Measurements from ENCODE around the gene DCLK1.

The DCLK1 gene

GRCh38 chr13:35810321-35810720 is 320.9 kb downstream of the DCLK1 start:
- no peak for DNase-seq (ENCODE audit: low read depth, low spot score)
- TF ChIP-seq CTCF (IDR thresholded peaks at IDR 0.05; ENCODE audit: insufficient read depth, low read length, missing control alignments): no peak
- no peak overlapping the region for H3K4me3 ChIP-seq (ENCODE audit: low read depth, low read length)
- ChIA-PET POLR2A (no interaction called here), CTCF (interaction anchor here (1.8 to 5.3 kb wide), 2 partner anchors 10 to 13 kb away, joined by 5 to 21 read pairs; no protein-coding TSS in a partner anchor)

- CTCF ChIA-PET: interaction anchor here (5.3 kb wide), 1 partner anchor 11 kb away, joined by 21 read pairs; no protein-coding TSS in a partner anchor
- TF ChIP-seq CTCF (IDR thresholded peaks at IDR 0.05; ENCODE audit: insufficient read depth, low read length, missing control alignments): no peak
Measured at GRCh38 chr13:35808846-35809245, 322.3 kb downstream of the DCLK1 start.

DNA sequence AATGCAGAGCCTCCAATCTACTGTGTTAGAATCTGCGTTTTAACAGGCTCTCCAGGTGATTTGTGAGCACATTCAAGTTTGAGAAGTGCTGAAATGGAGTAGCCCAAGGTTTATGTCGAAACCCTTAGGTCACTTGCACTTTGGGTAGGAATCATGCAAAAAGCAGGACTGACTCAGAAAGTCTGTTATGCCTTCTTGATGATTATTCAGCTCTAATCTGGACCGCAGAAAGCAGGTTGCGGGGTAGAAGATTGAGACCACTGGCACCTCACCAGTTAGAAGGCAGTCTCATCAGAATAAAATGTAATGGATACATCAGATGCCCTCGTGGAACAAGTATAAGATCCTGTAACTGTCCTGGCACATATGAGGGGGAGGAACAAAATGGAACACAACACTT is 326.3 kb downstream of the DCLK1 start:
- no peak overlapping the region for H3K4me3 ChIP-seq (ENCODE audit: low read depth, low read length)
- no peak for TF ChIP-seq CTCF (IDR thresholded peaks at IDR 0.05; ENCODE audit: insufficient read depth, low read length, missing control alignments)
- CTCF ChIA-PET: interaction anchor here (1.7 to 7.9 kb wide), 3 partner anchors 8 to 16 kb away, joined by 6 to 66 read pairs (median 15); no protein-coding TSS in a partner anchor
- DNase-seq (ENCODE audit: low read depth, low spot score): no peak
- POLR2A ChIA-PET: no interaction called here

More at GRCh38 chr13:35808846-35809245, 322.3 kb downstream of the DCLK1 start:
- POLR2A ChIA-PET: no interaction called here
- no peak overlapping the region for H3K4me3 ChIP-seq (ENCODE audit: low read depth, low read length)
- no peak for DNase-seq (ENCODE audit: low read depth, low spot score)

- no peak for DNase-seq (ENCODE audit: low read depth, low spot score)
- no peak overlapping the region for H3K4me3 ChIP-seq (ENCODE audit: low read depth, low read length)
- TF ChIP-seq CTCF (IDR thresholded peaks at IDR 0.05; ENCODE audit: insufficient read depth, low read length, missing control alignments): no peak
- POLR2A ChIA-PET: no interaction called here
- CTCF ChIA-PET: interaction anchor here (1.1 to 1.5 kb wide), 3 partner anchors 8 to 16 kb away, joined by 3 to 6 read pairs (median 5); no protein-coding TSS in a partner anchor
Measured at GRCh38 chr13:35797991-35798390, 333.2 kb downstream of the DCLK1 start.

DNA sequence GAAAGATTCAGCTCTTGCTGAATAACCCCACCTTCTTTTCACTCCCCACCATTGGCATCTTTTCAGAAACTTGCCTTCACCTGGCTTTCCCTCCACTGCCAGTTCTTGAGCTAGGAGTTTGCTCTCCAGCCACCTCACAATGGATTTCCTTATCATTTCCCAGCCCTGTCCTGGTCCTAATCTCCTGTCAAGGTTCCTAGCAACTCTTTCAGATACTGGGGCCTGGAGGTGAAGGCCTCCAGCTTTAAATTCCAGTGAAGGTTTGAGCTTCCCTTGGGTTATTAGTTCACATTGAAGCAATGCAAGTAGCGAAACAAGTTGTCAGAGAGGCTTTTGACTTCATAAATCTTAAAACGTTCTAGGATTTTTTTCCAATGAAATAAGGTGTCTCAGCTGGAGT is 333.9 kb downstream of the DCLK1 start:
- DNase-seq (ENCODE audit: low read depth, low spot score): no peak
- ChIA-PET POLR2A (no interaction called here), CTCF (interaction anchor here (0.8 to 1.5 kb wide), 4 partner anchors 8 to 165 kb away, joined by 3 to 6 read pairs (median 4); no protein-coding TSS in a partner anchor)
- TF ChIP-seq CTCF (IDR thresholded peaks at IDR 0.05; ENCODE audit: insufficient read depth, low read length, missing control alignments): no peak
- no peak overlapping the region for H3K4me3 ChIP-seq (ENCODE audit: low read depth, low read length)

DNA sequence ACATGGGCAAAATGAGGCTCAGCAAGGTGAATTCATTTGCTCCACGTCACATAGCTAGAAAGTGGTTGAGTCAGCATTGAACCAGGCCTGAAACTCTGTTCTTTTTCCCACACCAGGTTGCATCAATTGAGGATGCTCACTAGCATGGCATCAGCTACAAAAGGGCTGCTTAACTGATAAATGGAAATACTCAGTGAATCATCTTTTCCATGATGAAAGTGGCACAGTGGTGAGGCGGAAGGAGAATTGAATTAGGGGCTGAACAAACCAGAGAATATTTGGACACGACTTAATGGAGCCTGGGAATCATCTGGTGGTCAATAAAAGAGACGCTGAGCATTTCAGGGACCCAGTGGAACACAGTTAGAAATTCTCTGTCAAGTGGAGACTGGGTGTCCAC is 334.6 kb downstream of the DCLK1 start:
- no peak for DNase-seq (ENCODE audit: low read depth, low spot score)
- H3K4me3 ChIP-seq (ENCODE audit: low read depth, low read length): no peak overlapping the region
- ChIA-PET CTCF (interaction anchor here (1.1 to 1.5 kb wide), 2 partner anchors 9 to 22 kb away, joined by 6 to 8 read pairs; no protein-coding TSS in a partner anchor), POLR2A (no interaction called here)
- no peak for TF ChIP-seq CTCF (IDR thresholded peaks at IDR 0.05; ENCODE audit: insufficient read depth, low read length, missing control alignments)
